Testis (tissue), 3 donors: Measurements from ENCODE around the gene MMP24. TPM values are rescaled to one million over a fixed set of nuclear protein-coding genes. Genes with fewer than 3 reads are reported as not detected.
"Not testable (repeated sequence)": the region's sequence is repeated elsewhere in the genome, so short reads cannot be mapped to it uniquely, and the experiment has no call there.

Experiments
- DNase-seq: peaks from one replicate; pipeline ENCODE4 v3.0.0-alpha.2; 2019
- H3K27ac ChIP-seq, 2 donors: fragments of 200-600 bp; sonication (generic); one replicate each; pipeline ENCODE4 v1.5.1; 2019
- H3K27me3 ChIP-seq: fragments of 200-600 bp; sonication (generic); one replicate; pipeline ENCODE4 v1.5.1; 2019
- H3K36me3 ChIP-seq: fragments of 200-600 bp; sonication (generic); one replicate; pipeline ENCODE4 v1.5.1; 2017; ENCODE audit warnings: low read depth; ENCODE audit errors: missing control alignments
- H3K4me1 ChIP-seq: fragments of 200-600 bp; sonication (generic); one replicate; pipeline ENCODE4 v1.5.1; 2019
- H3K4me3 ChIP-seq, 2 donors: fragments of 200-600 bp; sonication (generic); one replicate each; pipeline ENCODE4 v1.5.1; 2017 to 2019
- H3K9me3 ChIP-seq: fragments of 200-600 bp; sonication (generic); one replicate; pipeline ENCODE4 v1.5.1; 2017
- CTCF ChIP-seq, 3 experiments: fragments of 450-650 bp in 2 of 3; fragments of 200-600 bp in 1 of 3; sonication (generic) in 1 of 3; IDR thresholded peaks; one replicate each; pipeline ENCODE4 v1.5.1; 2016 to 2019; ENCODE audit warnings: antibody characterized with exemption in 3 of 3, mild to moderate bottlenecking in 2 of 3, moderate library complexity in 1 of 3
- POLR2A ChIP-seq: fragments of 450-650 bp; IDR thresholded peaks from one replicate; pipeline ENCODE4 v1.6.1; 2017; ENCODE audit warnings: antibody characterized with exemption, mild to moderate bottlenecking, moderate library complexity
- WGBS, 2 donors: methylation state at CpG; one replicate each; pipeline ENCODE4 v1.1.5; 2018; 5-methylcytosine and 5-hydroxymethylcytosine counted together
- intact Hi-C: fragments of 100-400 bp; cut with DNase I; formaldehyde crosslinking; loops from one replicate; pipeline ENCODE4 v1.15.1; 2023; ENCODE audit warnings: low total_unique reads
- polyA plus RNA-seq: library from polyadenylated mRNA; stranded (reverse); fragments of 350-450 nt; fragmentation: Illumina TruSeq; extraction: RNeasy Lipid Tissue Mini Kit (QIAGEN cat#74804); gene quantifications from one replicate; pipeline ENCODE4 v1.2.3, GENCODE V29; 2014; ENCODE audit warnings: low read depth, low replicate concordance; ENCODE audit not compliant: insufficient read depth
- total RNA-seq, 2 donors: library from RNA; depleted of rRNA; stranded (reverse); fragments of >200 nt; gene quantifications; one replicate each; pipeline ENCODE4 v1.2.3, GENCODE V29; 2016

MMP24 gene
- total and polyA plus RNA-seq, 3 donors from 2014 or later, result 1.1 to 2.2 (median 1.1) TPM

- H3K36me3 ChIP-seq, result no peaks in the 10 kb centered on the region
- no peaks in the 10 kb centered on the region for H3K27me3 ChIP-seq
- no peaks in the 10 kb centered on the region for H3K9me3 ChIP-seq
- peaks cover 13% of the 10 kb centered on the region for H3K4me1 ChIP-seq
- H3K27ac ChIP-seq, result no peak overlapping the region
- no peak for TF ChIP-seq POLR2A
- TF ChIP-seq CTCF (IDR thresholded peaks at IDR 0.05), result no peak
- no peak for DNase-seq
- intact Hi-C loops, result no loop called here
- H3K4me3 ChIP-seq, result no peak overlapping the region
Measured at GRCh38 chr20:35196313-35196712, 30.2 kb upstream of the MMP24 start.

- TF ChIP-seq CTCF (IDR thresholded peaks at IDR 0.05), result no peak
- no peak for TF ChIP-seq POLR2A
- H3K27ac ChIP-seq, result no peak overlapping the region
- no peaks in the 10 kb centered on the region for H3K36me3 ChIP-seq
- H3K27me3 ChIP-seq, result no peaks in the 10 kb centered on the region
- H3K4me1 ChIP-seq, result no peaks in the 10 kb centered on the region
- no peak overlapping the region for H3K4me3 ChIP-seq
- intact Hi-C loops, result no loop called here
- no peaks in the 10 kb centered on the region for H3K9me3 ChIP-seq
- no peak for DNase-seq
Measured at GRCh38 chr20:35199740-35200139, 26.8 kb upstream of the MMP24 start.

- no peak overlapping the region for H3K27ac ChIP-seq
- no peaks in the 10 kb centered on the region for H3K27me3 ChIP-seq
- H3K4me1 ChIP-seq, result no peaks in the 10 kb centered on the region
- no peaks in the 10 kb centered on the region for H3K36me3 ChIP-seq
- intact Hi-C loops, result no loop called here
- WGBS, 2 donors, result 78 to 98% methylated on average over 1 of the region's 1 CpG
- no peak for DNase-seq
- H3K9me3 ChIP-seq, result no peaks in the 10 kb centered on the region
- no peak for TF ChIP-seq CTCF (IDR thresholded peaks at IDR 0.05)
- no peak for TF ChIP-seq POLR2A
- no peak overlapping the region for H3K4me3 ChIP-seq
Measured at GRCh38 chr20:35200267-35200666, 26.2 kb upstream of the MMP24 start.

- H3K27me3 ChIP-seq, H3K4me3 ChIP-seq, intact Hi-C loops, DNase-seq, H3K36me3 ChIP-seq, H3K27ac ChIP-seq, H3K9me3 ChIP-seq, H3K4me1 ChIP-seq: not testable (repeated sequence)
- WGBS, 2 donors, result 93% methylated on average over 5 of the region's 5 CpGs
Measured at GRCh38 chr20:35201467-35201866, 25.0 kb upstream of the MMP24 start.

GRCh38 chr20:35206802-35207201 is 19.7 kb upstream of the MMP24 start:
- Histone ChIP-seq H3K36me3 (no peaks in the 10 kb centered on the region), H3K4me3 (no peak overlapping the region), H3K27me3 (no peaks in the 10 kb centered on the region), H3K27ac (no peak overlapping the region), H3K9me3 (no peaks in the 10 kb centered on the region), H3K4me1 (no peaks in the 10 kb centered on the region)
- TF ChIP-seq CTCF (IDR thresholded peaks at IDR 0.05) (no peak), POLR2A (no peak)
- WGBS, 2 donors, result 93 to 94% methylated on average over 1 of the region's 1 CpG
- no peak for DNase-seq
- intact Hi-C loops, result no loop called here
